HepG2 (cell line): ENCODE data around the gene TSPAN9. TPM values are rescaled to one million over a fixed set of nuclear protein-coding genes. Genes with fewer than 3 reads are reported as not detected.

ENCODE experiments used
- ATAC-seq: fragments of 200-7000 bp; cut with Tn5 transposase; 3 replicates; pipeline ENCODE4 v1.9.1; 2020; ENCODE audit warnings: mild to moderate bottlenecking, moderate library complexity
- BruUV-seq: library from RNA; stranded (reverse); fragments of 400-500 nt; replicated peaks from 2 replicates; lab custom pipeline; 2021; lab: Mats Ljungman, UMichigan
- CTCF ChIA-PET: fragments of 300-600 bp; formaldehyde crosslinking; extraction: SDS; loops from one replicate; lab custom pipeline; 2021; ENCODE audit warnings: low total read pairs, inconsistent platforms, low intra/inter-chr PET ratio; lab: Yijun Ruan, JAX
- POLR2A ChIA-PET: fragments of 350-600 bp; sonication (Branson Sonifier 250); formaldehyde crosslinking; loops from one replicate; lab custom pipeline; 2020; ENCODE audit warnings: antibody characterized with exemption, inconsistent platforms; lab: Yijun Ruan, JAX
- DNase-seq: peaks from one replicate; pipeline ENCODE4 v3.0.0-alpha.2; 2015; ENCODE audit warnings: low spot score
- FAIRE-seq: peaks from 3 replicates; lab custom pipeline; 2011; peaks lifted over from hg19 to GRCh38; lab: Jason Lieb, UNC
- H2AFZ ChIP-seq: one replicate; pipeline ENCODE4 v1.6.1; 2011; ENCODE audit warnings: low read length, inconsistent platforms
- H3K27ac ChIP-seq: fragments of 300-600 bp; 3 replicates; pipeline ENCODE4 v1.8.0; 2011; ENCODE audit warnings: mixed run types, mild to moderate bottlenecking, mixed read lengths, low read length, inconsistent platforms; ENCODE audit not compliant: insufficient read depth; ENCODE audit errors: extremely low read length
- H3K27me3 ChIP-seq, 2 experiments: fragments of 200-600 bp in 1 of 2; 2 replicates in 1 of 2; 3 replicates in 1 of 2; pipeline versions ENCODE4 v1.6.0 to v1.8.0; 2011; ENCODE audit warnings: low read length in 2 of 2, mild to moderate bottlenecking in 2 of 2, moderate library complexity in 2 of 2, inconsistent platforms in 1 of 2; ENCODE audit not compliant: insufficient read depth in 2 of 2, control insufficient read depth in 1 of 2
- H3K36me3 ChIP-seq, 2 experiments: fragments of 200-600 bp in 1 of 2; replicated peaks in 1 of 2; 2 replicates in 1 of 2; 3 replicates in 1 of 2; pipeline versions ENCODE4 v1.5.1 to v1.8.0; 2011; ENCODE audit warnings: low read length in 2 of 2, inconsistent platforms in 1 of 2; ENCODE audit not compliant: insufficient read depth in 2 of 2, control insufficient read depth in 1 of 2
- H3K4me1 ChIP-seq: 2 replicates; pipeline ENCODE4 v1.5.1; 2012; ENCODE audit warnings: low read length, inconsistent platforms; ENCODE audit not compliant: insufficient read depth
- H3K4me2 ChIP-seq: 2 replicates; pipeline ENCODE4 v1.6.0; 2011; ENCODE audit warnings: low read depth, low read length, inconsistent platforms
- H3K4me3 ChIP-seq, 3 experiments: fragments of 200-600 bp in 1 of 3; sonication (generic), shearing (Covaris generic) in 1 of 3; replicated peaks in 1 of 3; 2 replicates each; pipeline ENCODE4 v1.5.1; 2011 to 2016; ENCODE audit warnings: low read length in 3 of 3, inconsistent platforms in 2 of 3, low read depth in 2 of 3, mild to moderate bottlenecking in 2 of 3, control low read depth in 1 of 3, mixed read lengths in 1 of 3; ENCODE audit not compliant: insufficient read depth in 1 of 3
- H3K79me2 ChIP-seq: one replicate; pipeline ENCODE4 v1.6.1; 2011; ENCODE audit warnings: low read length, inconsistent platforms; ENCODE audit not compliant: insufficient read depth
- H3K9ac ChIP-seq: 2 replicates; pipeline ENCODE4 v1.6.0; 2011; ENCODE audit warnings: mild to moderate bottlenecking, low read depth, low read length, inconsistent platforms; ENCODE audit not compliant: insufficient read depth
- H3K9me3 ChIP-seq: 2 replicates; pipeline ENCODE4 v1.5.1; 2012; ENCODE audit warnings: mild to moderate bottlenecking, low read length
- H4K20me1 ChIP-seq: 2 replicates; pipeline ENCODE4 v1.6.0; 2011; ENCODE audit warnings: inconsistent platforms, mild to moderate bottlenecking, low read length, moderate library complexity; ENCODE audit not compliant: insufficient read depth
- CAMTA2 ChIP-seq: sonication (generic); formaldehyde crosslinking; IDR thresholded peaks from 2 replicates; pipeline ENCODE4 v1.4.0; 2020; ENCODE audit warnings: mild to moderate bottlenecking, missing genetic modification reagents, borderline replicate concordance
- MEIS2 ChIP-seq: sonication (generic); formaldehyde crosslinking; IDR thresholded peaks from 2 replicates; pipeline ENCODE4 v1.9.0; 2021; ENCODE audit warnings: mild to moderate bottlenecking, missing genetic modification reagents
- TGIF2 ChIP-seq: IDR thresholded peaks from 2 replicates; pipeline ENCODE4 v1.6.1; 2016; ENCODE audit warnings: control low read depth, missing compliant biosample characterization
- ZFP41 ChIP-seq: sonication (generic); formaldehyde crosslinking; IDR thresholded peaks from 2 replicates; pipeline ENCODE4 v1.4.0; 2020; ENCODE audit warnings: mild to moderate bottlenecking, missing genetic modification reagents, borderline replicate concordance
- ZNF124 ChIP-seq: sonication (generic); formaldehyde crosslinking; IDR thresholded peaks from 2 replicates; pipeline ENCODE4 v1.4.0; 2020; ENCODE audit warnings: missing genetic modification reagents
- ZNF225 ChIP-seq: sonication (generic); formaldehyde crosslinking; IDR thresholded peaks from 2 replicates; pipeline ENCODE4 v1.4.0; 2020; ENCODE audit warnings: mild to moderate bottlenecking, missing genetic modification reagents
- ZNF788 ChIP-seq: sonication (generic); formaldehyde crosslinking; IDR thresholded peaks from 2 replicates; pipeline ENCODE4 v1.5.0; 2020; ENCODE audit warnings: mild to moderate bottlenecking, missing genetic modification reagents, borderline replicate concordance
- WGBS: methylation state at CpG from one replicate; pipeline ENCODE4 v1.1.6; 2017; ENCODE audit warnings: low lambda C conversion rate; 5-methylcytosine and 5-hydroxymethylcytosine counted together
- in situ Hi-C: cut with HindIII; loops from 2 replicates; pipeline ENCODE4 v1.10.0; 2017; ENCODE audit warnings: low pct_unique_long_range_greater_than_20kb; ENCODE audit not compliant: extremely low pct_ligation_motif_present
- intact Hi-C: fragments of 100-400 bp; cut with micrococcal nuclease; formaldehyde crosslinking; loops from one replicate; pipeline ENCODE4 v1.10.0; 2022; ENCODE audit not compliant: unreplicated experiment
- polyA plus RNA-seq, 8 experiments: library from polyadenylated mRNA; depleted of rRNA in 3 of 8; stranded (reverse) in 7 of 8; unstranded in 1 of 8; fragments of >200 nt; fragmentation: Illumina TruSeq in 4 of 8; extraction: Trizol in 4 of 8; gene quantifications; 2 replicates each; pipeline versions ENCODE4 v1.2.1 to v1.2.3, GENCODE V29; 2011 to 2016; ENCODE audit warnings: low read depth in 4 of 8, missing spikeins in 1 of 8, mixed read lengths in 1 of 8; ENCODE audit not compliant: insufficient read depth in 1 of 8
- total RNA-seq, 5 experiments: library from RNA; depleted of rRNA; stranded (reverse); fragments of >200 nt; fragmentation: Illumina TruSeq; extraction: Trizol; gene quantifications; 2 replicates each; pipeline ENCODE4 v1.2.3, GENCODE V29; 2016; ENCODE audit warnings: low read depth in 1 of 5
- TF ChIP-seq, protein P1 (sequence below): sonication (generic); formaldehyde crosslinking; IDR thresholded peaks from 2 replicates; pipeline ENCODE4 v1.4.0; 2020; ENCODE audit warnings: mild to moderate bottlenecking, missing genetic modification reagents
- TF ChIP-seq, protein P2 (sequence below): IDR thresholded peaks from 2 replicates; pipeline ENCODE4 v1.6.1; 2012; ENCODE audit warnings: inconsistent platforms
- TF ChIP-seq, protein P3 (sequence below): sonication (generic); formaldehyde crosslinking; IDR thresholded peaks from 2 replicates; pipeline ENCODE4 v1.8.1; 2023; ENCODE audit warnings: mild to moderate bottlenecking, missing genetic modification reagents
- TF ChIP-seq, protein P4 (sequence below): sonication (generic); formaldehyde crosslinking; IDR thresholded peaks from 2 replicates; pipeline ENCODE4 v1.4.0; 2020; ENCODE audit warnings: low read depth, mild to moderate bottlenecking, missing genetic modification reagents

Gene TSPAN9
- total and polyA plus RNA-seq, 2 of the 13 experiments (the other 11 are each of a cell fraction or from before 2014, with no cell fraction given) = 18.1 to 42.3 TPM

DNA sequence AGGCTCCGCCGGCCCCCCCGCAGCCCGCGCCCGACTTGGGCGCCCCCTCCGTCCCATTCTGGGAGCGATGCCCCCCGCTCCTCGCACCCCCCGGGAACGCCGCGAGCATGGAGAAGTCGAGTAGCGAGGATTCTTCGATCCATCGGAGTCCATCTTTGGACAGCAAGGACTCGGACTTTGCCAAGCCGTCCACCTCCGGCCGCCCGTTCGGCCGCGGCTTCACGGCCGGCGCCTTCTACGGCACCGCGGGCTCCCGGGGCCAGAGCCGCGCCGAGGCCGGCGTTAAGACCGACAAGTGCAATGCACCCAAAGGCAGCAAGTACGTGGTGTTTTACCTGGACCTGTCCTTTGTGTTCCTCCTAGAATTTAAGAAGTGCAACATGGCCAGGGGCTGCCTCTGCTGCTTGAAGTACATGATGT, 123.6 kb downstream of the TSPAN9 start:
- WGBS = 94% methylated on average over 31 of the region's 41 CpGs
- BruUV-seq = no TSS peak
- intact Hi-C loops = no loop called here
- FAIRE-seq (no peak), ATAC-seq (no peak), DNase-seq (no peak)
- Histone ChIP-seq H2AFZ (no peak overlapping the region), H3K27ac (no peak overlapping the region), H3K9me3 (no peaks in the 10 kb centered on the region), H4K20me1 (peaks cover 31% of the 10 kb centered on the region), H3K27me3 (no peaks in the 10 kb centered on the region), H3K4me1 (peaks cover 25% of the 10 kb centered on the region), H3K4me2 (peak overlapping the region; percentile 36), H3K79me2 (no peaks in the 10 kb centered on the region), H3K4me3 (peak overlapping the region in 2 of 3 experiments; percentile 26 to 33; a peak in 2 of 6 replicates), H3K36me3 (peaks cover 0 to 6% of the 10 kb centered on the region in 2 experiments; a peak in 3 of 5 replicates), H3K9ac (no peak overlapping the region)
- POLR2A ChIA-PET = no interaction called here
- TF ChIP-seq ZFP41 = no peak
- TF ChIP-seq CAMTA2 (CRISPR knock-in tag) = no peak
- TF ChIP-seq, protein P1, sequence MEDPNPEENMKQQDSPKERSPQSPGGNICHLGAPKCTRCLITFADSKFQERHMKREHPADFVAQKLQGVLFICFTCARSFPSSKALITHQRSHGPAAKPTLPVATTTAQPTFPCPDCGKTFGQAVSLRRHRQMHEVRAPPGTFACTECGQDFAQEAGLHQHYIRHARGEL (CRISPR knock-in tag) = no peak
- TF ChIP-seq ZNF225 (CRISPR knock-in tag) = no peak
- TF ChIP-seq, protein P2, sequence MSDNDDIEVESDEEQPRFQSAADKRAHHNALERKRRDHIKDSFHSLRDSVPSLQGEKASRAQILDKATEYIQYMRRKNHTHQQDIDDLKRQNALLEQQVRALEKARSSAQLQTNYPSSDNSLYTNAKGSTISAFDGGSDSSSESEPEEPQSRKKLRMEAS = no peak
- TF ChIP-seq ZNF788 (CRISPR knock-in tag) = no peak
- TF ChIP-seq, protein P3, sequence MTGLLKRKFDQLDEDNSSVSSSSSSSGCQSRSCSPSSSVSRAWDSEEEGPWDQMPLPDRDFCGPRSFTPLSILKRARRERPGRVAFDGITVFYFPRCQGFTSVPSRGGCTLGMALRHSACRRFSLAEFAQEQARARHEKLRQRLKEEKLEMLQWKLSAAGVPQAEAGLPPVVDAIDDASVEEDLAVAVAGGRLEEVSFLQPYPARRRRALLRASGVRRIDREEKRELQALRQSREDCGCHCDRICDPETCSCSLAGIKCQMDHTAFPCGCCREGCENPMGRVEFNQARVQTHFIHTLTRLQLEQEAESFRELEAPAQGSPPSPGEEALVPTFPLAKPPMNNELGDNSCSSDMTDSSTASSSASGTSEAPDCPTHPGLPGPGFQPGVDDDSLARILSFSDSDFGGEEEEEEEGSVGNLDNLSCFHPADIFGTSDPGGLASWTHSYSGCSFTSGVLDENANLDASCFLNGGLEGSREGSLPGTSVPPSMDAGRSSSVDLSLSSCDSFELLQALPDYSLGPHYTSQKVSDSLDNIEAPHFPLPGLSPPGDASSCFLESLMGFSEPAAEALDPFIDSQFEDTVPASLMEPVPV (CRISPR knock-in tag) = no peak
- TF ChIP-seq, protein P4, sequence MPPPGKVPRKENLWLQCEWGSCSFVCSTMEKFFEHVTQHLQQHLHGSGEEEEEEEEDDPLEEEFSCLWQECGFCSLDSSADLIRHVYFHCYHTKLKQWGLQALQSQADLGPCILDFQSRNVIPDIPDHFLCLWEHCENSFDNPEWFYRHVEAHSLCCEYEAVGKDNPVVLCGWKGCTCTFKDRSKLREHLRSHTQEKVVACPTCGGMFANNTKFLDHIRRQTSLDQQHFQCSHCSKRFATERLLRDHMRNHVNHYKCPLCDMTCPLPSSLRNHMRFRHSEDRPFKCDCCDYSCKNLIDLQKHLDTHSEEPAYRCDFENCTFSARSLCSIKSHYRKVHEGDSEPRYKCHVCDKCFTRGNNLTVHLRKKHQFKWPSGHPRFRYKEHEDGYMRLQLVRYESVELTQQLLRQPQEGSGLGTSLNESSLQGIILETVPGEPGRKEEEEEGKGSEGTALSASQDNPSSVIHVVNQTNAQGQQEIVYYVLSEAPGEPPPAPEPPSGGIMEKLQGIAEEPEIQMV (CRISPR knock-in tag) = no peak
- TF ChIP-seq MEIS2 = no peak
- TF ChIP-seq ZNF124 (CRISPR knock-in tag) = no peak
- TF ChIP-seq TGIF2 (CRISPR knock-in tag) = no peak
- CTCF ChIA-PET = no interaction called here
- in situ Hi-C loops = loop anchor here (5.0 kb wide), 1 partner anchor 64 kb away; no protein-coding TSS in a partner anchor
